Suprapubic skin (tissue), 4 donors: ENCODE measurements around the gene MYOM1. TPM values are rescaled to one million over a fixed set of nuclear protein-coding genes. Genes with fewer than 3 reads are reported as not detected.

Source experiments
- DNase-seq, 2 donors: peaks; one replicate each; pipeline ENCODE4 v3.0.0-alpha.2; 2019; ENCODE audit warnings: low spot score in 2 of 2
- H3K27ac ChIP-seq: fragments of 200-600 bp; sonication (generic); one replicate; pipeline ENCODE4 v1.5.1; 2019
- H3K27me3 ChIP-seq: fragments of 200-600 bp; sonication (generic); one replicate; pipeline ENCODE4 v1.5.1; 2019
- H3K36me3 ChIP-seq: fragments of 200-600 bp; sonication (generic); one replicate; pipeline ENCODE4 v1.5.1; 2019
- H3K4me1 ChIP-seq: fragments of 200-600 bp; sonication (generic); one replicate; pipeline ENCODE4 v1.5.1; 2019
- H3K4me3 ChIP-seq: fragments of 200-600 bp; sonication (generic); one replicate; pipeline ENCODE4 v1.5.1; 2019; ENCODE audit warnings: mild to moderate bottlenecking
- H3K9me3 ChIP-seq: fragments of 200-600 bp; sonication (generic); one replicate; pipeline ENCODE4 v1.5.1; 2019
- EP300 ChIP-seq: sonication (generic); formaldehyde crosslinking; IDR thresholded peaks from one replicate; pipeline ENCODE4 v1.6.1; 2017; ENCODE audit warnings: antibody characterized with exemption
- POLR2A ChIP-seq, 2 donors: fragments of 450-650 bp; IDR thresholded peaks; one replicate each; pipeline ENCODE4 v1.6.1; 2017; ENCODE audit warnings: antibody characterized with exemption in 2 of 2, mild to moderate bottlenecking in 2 of 2, moderate library complexity in 2 of 2
- POLR2AphosphoS5 ChIP-seq, 3 donors: sonication (generic); formaldehyde crosslinking; IDR thresholded peaks; one replicate each; pipeline ENCODE4 v1.6.1; 2017; ENCODE audit warnings: antibody characterized with exemption in 3 of 3
- WGBS: methylation state at CpG from one replicate; pipeline ENCODE4 v1.1.5; 2018; 5-methylcytosine and 5-hydroxymethylcytosine counted together
- total RNA-seq, 4 donors: library from RNA; depleted of rRNA; stranded (reverse); fragments of >200 nt; gene quantifications; one replicate each; pipeline ENCODE4 v1.1.0, GENCODE V29; 2016
- TF ChIP-seq, protein P1 (sequence below), 2 donors: fragments of 200-600 bp in 1 of 2; fragments of 450-650 bp in 1 of 2; sonication (generic) in 1 of 2; IDR thresholded peaks; one replicate each; pipeline ENCODE4 v1.5.1; 2016 to 2019; ENCODE audit warnings: antibody characterized with exemption in 2 of 2, mild to moderate bottlenecking in 1 of 2, moderate library complexity in 1 of 2

MYOM1 gene
- total RNA-seq, 4 donors from 2014 or later = 0.99 to 2.1 (median 1.6) TPM

DNA sequence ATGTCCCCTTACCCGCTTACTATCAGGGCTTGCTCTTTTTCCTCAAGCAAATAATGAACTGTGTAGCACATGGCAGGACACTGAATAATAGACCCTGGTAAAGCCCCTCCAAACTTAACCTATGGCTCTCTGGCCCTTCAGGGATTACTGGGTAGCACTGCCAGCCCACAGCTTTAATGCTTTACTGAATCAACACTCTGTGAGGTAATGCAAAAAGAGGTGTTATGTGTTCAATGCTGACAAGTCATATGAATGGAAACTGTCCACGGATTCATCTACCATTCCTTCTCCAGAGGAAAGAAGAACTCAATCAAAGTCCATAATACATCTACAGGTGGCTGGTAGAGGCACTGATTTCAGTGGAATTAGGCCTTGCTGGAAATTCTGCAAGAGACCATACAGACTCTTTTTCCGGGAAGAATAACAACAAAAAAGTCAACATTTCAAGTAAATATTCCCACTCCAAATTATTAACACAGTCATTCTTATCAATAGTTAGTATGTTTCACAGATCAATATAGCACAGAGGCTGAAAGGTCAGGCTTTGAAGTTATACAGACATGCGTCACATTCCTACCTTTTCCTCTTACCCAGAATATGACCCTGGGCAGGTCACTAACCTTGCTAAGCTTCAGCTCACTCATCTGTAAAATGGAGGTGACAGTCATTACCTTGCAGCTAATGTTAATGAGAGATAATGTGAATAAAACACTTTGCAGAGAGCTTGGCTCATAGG lies 13.8 kb upstream of the MYOM1 start:
- Histone ChIP-seq H3K9me3 (no peaks in the 10 kb centered on the region), H3K4me1 (peaks cover 9% of the 10 kb centered on the region), H3K4me3 (no peak overlapping the region), H3K27me3 (no peaks in the 10 kb centered on the region), H3K27ac (no peak overlapping the region), H3K36me3 (no peaks in the 10 kb centered on the region)
- TF ChIP-seq, protein P1, sequence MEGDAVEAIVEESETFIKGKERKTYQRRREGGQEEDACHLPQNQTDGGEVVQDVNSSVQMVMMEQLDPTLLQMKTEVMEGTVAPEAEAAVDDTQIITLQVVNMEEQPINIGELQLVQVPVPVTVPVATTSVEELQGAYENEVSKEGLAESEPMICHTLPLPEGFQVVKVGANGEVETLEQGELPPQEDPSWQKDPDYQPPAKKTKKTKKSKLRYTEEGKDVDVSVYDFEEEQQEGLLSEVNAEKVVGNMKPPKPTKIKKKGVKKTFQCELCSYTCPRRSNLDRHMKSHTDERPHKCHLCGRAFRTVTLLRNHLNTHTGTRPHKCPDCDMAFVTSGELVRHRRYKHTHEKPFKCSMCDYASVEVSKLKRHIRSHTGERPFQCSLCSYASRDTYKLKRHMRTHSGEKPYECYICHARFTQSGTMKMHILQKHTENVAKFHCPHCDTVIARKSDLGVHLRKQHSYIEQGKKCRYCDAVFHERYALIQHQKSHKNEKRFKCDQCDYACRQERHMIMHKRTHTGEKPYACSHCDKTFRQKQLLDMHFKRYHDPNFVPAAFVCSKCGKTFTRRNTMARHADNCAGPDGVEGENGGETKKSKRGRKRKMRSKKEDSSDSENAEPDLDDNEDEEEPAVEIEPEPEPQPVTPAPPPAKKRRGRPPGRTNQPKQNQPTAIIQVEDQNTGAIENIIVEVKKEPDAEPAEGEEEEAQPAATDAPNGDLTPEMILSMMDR (IDR thresholded peaks at IDR 0.05) = no peak
- no peak for TF ChIP-seq POLR2AphosphoS5 (IDR thresholded peaks at IDR 0.05)
- TF ChIP-seq POLR2A (IDR thresholded peaks at IDR 0.05) = no peak
- TF ChIP-seq EP300 = no peak
- no peak for DNase-seq
- 87% methylated on average over 4 of the region's 4 CpGs for WGBS

DNA sequence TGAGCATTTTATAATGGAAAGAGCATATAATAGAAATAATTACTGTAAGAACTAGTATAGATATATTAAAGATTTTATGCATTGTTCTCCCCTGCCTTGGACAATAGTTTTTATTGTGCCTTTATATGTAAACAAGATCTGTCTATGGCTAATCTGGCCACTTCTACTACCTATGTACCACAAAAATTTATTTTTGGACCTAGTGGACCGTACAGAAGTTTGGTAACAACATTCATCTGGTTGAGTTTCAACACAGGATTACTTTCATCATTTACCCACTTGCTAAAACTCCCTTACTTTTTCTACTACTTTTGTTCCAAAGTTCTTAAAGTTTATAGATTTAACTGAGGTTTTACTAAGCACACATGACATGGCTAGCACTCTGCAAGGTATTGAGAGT lies 13.2 kb upstream of the MYOM1 start:
- WGBS = 93% methylated on average over 1 of the region's 1 CpG
- no peak overlapping the region for H3K27ac ChIP-seq
- no peaks in the 10 kb centered on the region for H3K36me3 ChIP-seq
- no peak for DNase-seq
- H3K27me3 ChIP-seq = no peaks in the 10 kb centered on the region
- peaks cover 9% of the 10 kb centered on the region for H3K4me1 ChIP-seq
- no peaks in the 10 kb centered on the region for H3K9me3 ChIP-seq
- H3K4me3 ChIP-seq = no peak overlapping the region
- TF ChIP-seq EP300 = no peak
- TF ChIP-seq, protein P1 (IDR thresholded peaks at IDR 0.05) = no peak
- no peak for TF ChIP-seq POLR2A (IDR thresholded peaks at IDR 0.05)
- no peak for TF ChIP-seq POLR2AphosphoS5 (IDR thresholded peaks at IDR 0.05)

DNA sequence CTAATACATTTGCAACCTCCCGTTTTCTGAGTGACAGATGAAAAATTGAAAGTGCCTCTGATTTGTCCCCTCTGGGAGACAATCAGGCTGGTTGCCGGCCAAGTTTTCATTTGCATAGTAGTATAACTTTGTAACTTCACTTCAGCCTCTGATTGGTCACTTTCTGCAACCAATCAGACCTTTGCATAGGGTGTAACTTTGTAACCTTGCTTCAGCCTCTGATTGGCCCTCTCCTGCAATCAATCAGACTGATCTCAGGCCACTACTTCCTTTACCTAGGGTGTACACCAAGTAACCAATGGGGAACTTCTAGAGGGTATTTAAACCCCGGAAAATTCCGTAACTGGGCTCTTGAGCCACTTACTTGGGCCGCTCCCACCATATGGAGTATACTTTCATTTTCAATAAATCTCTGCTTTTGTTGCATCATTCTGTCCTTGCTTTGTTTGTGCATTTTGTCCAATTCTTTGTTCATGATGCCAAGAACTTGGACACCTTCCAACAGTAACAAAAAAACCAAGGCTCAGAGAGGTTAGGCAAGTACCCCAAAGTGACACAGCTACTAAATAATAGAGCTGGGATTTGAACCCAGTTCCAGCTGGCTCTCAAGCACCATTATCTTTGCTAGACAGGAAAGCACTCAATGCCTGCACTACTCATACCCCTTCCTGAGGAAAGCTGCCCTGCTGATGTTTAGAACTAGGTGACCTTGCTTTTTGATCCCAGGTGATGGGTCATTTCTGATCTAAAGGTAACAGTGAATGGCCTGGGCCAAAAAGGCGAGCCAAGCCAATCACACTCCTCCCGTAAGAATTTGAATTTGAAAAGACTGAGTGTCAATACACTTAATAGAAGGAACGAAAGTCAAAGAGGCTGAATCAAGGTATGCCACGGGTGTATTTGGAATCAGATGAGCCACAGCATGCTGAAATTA lies 10.9 kb upstream of the MYOM1 start:
- Histone ChIP-seq H3K36me3 (no peaks in the 10 kb centered on the region), H3K4me3 (no peak overlapping the region), H3K9me3 (no peaks in the 10 kb centered on the region), H3K27ac (no peak overlapping the region), H3K4me1 (peaks cover 6% of the 10 kb centered on the region), H3K27me3 (no peaks in the 10 kb centered on the region)
- DNase-seq = no peak
- WGBS = 81% methylated on average over 9 of the region's 9 CpGs
- TF ChIP-seq POLR2A (IDR thresholded peaks at IDR 0.05) (no peak), EP300 (no peak), POLR2AphosphoS5 (IDR thresholded peaks at IDR 0.05) (no peak)
- TF ChIP-seq, protein P1 (IDR thresholded peaks at IDR 0.05) = no peak

DNA sequence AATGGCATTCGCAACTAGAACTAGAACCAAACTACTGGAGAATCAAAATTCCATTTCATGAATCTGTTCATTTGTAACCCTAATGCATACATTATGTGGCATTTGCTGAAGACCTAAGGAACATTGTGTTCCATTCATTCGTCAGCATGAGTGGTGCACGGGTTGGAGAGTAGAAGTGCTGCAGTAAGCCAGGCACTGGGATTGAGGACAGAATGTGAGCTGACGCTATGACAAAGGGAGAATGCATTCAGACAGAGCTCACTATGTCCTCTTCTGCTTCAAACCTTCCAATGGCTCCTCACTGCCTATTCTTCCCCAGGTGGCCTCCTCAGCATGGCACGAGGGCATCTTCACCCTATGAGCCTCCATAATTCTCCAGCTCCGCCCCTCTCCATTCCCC lies 6.3 kb upstream of the MYOM1 start:
- Histone ChIP-seq H3K4me1 (no peaks in the 10 kb centered on the region), H3K27me3 (no peaks in the 10 kb centered on the region), H3K4me3 (no peak overlapping the region), H3K9me3 (no peaks in the 10 kb centered on the region), H3K36me3 (no peaks in the 10 kb centered on the region), H3K27ac (no peak overlapping the region)
- TF ChIP-seq POLR2AphosphoS5 (IDR thresholded peaks at IDR 0.05) = no peak
- DNase-seq = no peak
- WGBS = 95% methylated on average over 6 of the region's 6 CpGs

DNA sequence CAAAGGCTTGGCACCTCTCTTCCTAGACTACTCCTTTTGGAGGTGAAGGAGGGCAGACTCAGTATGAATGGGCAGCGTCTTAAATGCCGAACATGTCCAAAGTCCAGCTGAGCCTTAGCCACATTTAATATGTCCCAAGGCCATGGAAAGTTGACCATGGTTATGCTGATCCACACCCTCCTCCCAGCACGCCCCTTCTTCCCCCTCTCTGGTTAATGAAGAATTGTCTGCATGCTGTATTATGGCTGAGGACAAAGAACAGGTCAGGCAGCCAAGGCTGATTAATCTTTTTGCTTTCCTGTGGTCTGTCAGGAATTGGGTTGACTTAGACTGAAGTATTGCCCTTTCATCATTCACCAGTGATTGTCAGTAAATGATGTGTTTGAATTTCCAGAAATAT lies 5.8 kb upstream of the MYOM1 start:
- 97% methylated on average over 3 of the region's 3 CpGs for WGBS
- Histone ChIP-seq H3K27ac (no peak overlapping the region), H3K9me3 (no peaks in the 10 kb centered on the region), H3K4me3 (no peak overlapping the region), H3K27me3 (no peaks in the 10 kb centered on the region), H3K36me3 (no peaks in the 10 kb centered on the region), H3K4me1 (no peaks in the 10 kb centered on the region)
- DNase-seq = no peak
- TF ChIP-seq, protein P1 (IDR thresholded peaks at IDR 0.05) = no peak
- TF ChIP-seq EP300 = no peak
- TF ChIP-seq POLR2AphosphoS5 (IDR thresholded peaks at IDR 0.05) = no peak
- TF ChIP-seq POLR2A (IDR thresholded peaks at IDR 0.05) = no peak
